ENCODE measurements around the gene PSME3IP1.

Gene PSME3IP1

DNA sequence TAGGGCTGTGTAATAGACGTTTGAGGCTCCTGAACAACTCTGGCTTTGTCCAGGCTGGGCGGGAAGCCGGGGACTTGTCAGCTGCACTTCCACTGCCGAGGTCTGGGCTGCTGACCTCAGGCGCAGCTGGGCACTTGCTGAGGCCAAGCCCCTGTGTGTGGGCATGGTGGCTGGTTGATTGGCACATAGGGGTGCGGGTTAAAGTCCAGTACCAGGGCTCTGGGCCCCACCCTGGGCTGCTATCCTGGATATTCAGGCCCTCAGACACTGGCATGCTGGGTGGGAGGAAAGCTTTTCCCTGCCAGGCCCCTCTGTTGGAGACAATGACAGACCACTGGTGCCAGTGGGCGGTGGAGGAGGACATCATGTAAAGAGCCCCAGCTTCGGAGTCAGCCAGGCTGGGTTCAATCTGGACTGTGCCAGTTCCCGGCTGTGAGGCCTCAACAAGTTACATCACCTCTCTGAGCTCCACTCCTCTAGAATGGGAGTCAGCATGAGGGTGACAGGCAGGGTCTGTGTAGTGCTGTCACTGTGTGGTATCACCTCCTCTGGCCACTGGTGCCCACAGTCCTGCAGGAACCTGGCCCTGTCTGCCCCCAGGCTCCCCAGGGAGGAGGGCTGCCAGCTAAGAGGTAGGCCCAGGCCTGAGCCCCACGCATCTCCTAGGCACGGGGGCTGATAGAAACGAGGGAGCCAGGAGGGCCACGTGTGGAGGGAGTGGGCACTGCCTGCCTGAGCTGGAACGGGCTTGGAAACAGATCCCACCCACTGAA lies 42.5 kb downstream of the PSME3IP1 start:
- DNase-seq: no peak

DNA sequence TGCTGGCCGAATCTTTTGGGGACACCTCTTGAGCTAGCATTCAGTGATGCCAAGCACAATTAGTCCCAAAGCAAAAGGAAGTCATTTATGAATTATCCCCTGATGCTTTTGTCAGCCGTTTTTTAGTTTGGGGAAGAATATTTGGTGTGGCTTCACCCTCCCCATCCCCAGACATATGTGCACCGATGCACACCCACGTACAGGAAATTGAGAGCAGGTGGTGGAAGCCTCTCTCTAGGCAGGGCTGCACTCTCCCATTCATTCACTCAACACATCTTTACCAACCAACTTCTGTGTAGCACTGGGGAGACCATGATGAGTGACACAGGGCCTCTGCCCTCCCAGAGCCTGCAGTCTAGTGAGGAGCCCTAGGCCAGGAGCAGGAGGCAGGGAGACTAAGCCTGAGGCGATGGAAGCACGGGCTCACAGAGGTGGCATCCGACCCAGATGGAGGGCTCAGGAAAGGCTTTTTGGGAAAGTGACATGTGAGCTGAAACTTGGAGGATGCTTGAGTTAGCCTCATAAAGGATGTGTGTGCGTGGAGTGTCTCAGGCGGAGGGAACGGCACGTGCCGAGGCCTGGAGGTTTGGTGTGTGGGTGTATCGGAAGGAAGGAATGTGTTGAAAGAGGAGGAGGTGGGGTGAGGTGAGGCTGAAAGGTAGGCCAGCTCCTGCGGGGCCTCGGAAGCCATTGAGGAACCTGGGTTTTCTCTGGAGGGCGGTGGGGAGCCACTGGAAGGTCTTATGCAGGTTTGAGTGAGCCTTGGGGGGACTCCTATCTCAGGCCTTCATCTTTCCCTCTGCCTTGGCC lies 43.8 kb downstream of the PSME3IP1 start:
- DNase-seq: no peak

DNA sequence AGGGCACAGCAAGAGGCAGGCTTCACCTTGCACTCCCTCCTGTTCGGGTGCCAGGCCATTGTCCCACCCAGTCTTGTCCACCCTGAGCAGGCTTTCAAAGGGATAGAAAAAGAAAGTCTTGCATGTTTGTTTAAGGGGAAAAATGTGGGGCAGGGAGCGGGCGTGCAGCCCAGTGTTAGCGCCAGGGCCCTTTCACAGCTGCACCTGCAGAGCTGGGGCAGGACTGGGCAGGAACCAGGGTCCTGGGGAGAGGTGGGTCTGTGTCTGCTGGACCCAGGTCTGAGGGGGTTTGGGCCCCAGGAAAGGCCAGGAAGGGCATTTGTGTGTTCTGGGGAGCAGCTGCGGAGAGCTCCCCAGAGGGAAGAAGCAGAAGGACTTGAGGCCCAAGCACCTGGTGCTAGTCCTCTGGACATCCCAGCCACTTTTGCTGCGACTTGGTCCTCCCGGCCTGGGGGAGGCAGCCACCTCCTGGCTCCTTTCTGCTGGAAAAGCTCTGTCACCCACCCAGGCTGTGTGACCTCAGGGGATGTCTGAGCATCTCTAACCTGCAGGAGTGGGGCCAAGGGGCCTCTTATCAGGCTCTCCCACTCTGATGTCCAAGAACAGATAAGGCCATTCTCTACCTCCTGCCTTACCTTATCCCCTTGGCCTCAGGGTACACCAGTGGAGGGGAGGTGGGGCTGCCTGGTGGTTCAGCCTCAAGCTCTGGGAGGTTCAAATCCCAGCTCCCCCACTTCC lies 44.7 kb downstream of the PSME3IP1 start:
- DNase-seq: no peak

DNA sequence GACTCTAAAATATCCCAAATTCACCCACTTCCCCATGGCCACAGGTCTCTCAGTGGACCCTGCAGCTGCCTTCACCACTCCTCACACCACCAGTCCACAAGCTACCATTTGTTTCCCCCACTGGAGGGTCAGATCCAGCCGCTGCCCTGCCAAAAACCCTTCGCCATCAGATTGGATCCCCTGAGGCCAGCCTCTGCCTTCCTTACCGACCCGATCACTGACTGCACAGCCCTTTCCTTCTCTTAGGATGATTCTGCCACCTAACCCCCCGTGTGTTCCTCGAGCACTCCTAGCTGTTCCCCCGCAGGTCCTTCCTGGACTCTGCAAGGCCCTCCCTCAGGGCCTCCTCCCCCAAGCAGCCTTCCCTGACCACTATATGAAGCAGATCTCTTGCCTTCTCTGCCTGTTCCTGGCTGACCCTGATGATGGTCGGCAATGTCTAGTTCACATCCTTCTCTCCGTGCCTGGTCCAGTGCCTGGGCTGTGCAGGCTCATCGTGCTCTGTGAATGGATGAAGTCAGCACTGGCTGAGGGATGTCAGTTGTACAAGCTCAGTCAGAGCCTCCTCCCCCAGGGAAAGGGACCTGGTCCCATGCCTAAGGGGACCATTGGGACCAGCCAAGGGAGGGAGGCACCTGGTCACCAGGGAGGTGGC lies 47.4 kb downstream of the PSME3IP1 start:
- DNase-seq: no peak

DNA sequence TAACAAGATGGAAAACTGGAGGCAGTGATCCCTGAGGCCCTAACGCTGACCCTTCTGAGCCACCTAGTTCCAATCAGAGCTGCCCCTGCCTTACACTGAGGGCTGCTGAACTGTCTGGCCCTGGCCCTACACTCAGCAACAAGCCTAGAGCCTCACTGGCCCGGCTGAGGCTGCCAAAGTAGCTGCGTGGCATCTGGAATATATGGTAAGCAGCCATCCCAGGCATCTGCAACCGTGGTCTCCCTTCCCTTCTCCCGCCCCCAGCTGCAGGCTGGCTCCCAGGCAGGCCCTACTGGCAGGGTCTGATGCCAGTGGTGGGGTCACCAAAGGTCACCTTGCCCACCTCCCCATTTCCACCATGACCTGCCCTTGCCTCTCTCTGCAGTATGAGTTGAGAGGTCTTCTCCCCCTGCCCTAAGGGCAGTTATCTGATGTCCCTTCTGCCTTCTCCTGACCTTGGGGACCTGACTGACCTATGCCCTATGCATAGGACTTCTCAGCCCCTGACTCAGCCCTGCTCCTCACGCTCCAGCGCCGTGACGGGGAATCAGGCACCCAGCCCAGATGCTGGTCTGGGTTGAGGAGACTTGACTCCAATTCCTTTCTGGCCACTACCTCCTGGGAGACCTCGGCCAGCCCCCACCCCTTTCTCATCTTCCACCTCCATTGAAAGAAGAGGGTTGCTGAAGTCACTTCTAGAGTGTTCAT lies 48.1 kb downstream of the PSME3IP1 start:
- no peak for DNase-seq

DNA sequence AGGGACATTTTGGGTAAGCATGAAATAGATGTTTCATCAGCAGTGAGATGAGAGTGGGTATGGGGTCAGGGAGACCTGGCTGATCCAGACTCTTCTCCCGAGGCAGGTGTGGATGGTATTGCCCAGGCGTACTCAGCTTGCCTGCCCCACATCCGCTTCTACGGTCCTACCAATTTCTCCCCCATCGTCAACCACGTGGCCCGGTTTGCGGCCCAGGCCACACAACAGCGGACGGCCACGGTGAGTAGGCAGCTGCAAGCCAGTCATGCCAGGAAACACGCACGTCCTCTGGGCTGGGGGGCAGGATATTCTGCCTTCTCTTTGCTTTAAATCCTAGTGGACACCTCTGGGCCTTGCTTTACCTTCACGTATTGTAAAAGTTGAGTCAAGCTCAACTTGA lies 48.8 kb downstream of the PSME3IP1 start:
- no peak for DNase-seq

DNA sequence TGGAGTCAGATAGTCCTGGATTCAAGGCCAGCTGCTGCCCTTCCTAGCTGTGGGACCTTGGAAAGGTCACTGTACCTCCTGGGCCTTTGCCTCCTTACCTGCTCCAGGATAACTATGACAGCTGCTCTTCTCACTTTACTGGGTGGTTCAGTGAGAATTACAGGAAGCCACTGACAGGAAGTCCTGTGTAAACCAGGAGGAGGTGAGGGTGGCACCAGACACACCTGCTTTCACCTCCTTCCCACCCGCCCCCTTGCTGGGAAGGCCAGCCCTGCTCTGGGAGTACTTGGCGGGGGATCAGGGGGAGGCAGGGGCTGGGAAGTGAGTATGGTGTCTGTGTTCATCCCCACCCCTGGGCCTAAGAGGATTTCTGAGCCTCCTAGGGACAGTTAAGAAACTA lies 50.9 kb downstream of the PSME3IP1 start:
- peak; percentile 13 for DNase-seq

DNA sequence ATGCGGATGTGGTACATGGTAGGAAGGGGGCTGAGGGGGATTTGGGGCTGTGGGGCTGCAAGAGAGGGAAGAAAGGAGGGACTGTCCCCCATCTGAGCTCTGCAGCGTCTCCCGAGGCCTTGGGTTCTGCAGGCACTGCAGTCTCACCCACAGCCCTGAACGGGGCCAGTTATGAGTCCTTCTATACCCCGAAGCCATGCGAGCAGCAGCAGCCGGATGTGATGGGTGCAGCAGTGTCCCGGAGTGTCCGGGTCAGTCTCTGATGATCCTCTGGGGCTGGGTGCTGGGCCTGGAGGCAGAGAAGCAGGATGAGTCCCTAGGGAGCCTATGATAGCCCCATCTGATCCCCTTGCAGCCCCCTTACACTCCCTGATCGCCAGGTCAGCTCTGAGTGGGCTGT lies 52.0 kb downstream of the PSME3IP1 start:
- DNase-seq: no peak

DNA sequence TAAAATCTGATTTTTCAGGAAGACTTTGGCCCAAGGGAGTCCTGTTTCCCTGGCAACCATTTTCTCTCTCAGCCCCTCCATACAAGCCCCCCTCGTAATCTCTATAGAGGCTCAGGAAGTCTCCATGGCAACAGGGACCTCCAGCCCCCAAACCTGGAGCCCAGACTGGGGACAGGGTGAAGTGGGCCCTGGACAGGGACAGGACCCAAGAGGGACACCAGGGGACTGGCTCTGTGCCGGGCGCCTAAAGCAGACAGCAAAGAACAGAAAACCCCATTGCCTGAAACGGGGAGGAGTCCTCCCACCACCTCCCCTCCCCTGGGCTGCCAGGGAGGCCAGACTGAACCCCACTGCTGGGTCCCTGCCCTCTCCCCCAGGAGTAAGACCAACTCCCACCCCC lies 52.8 kb downstream of the PSME3IP1 start:
- no peak for DNase-seq

DNA sequence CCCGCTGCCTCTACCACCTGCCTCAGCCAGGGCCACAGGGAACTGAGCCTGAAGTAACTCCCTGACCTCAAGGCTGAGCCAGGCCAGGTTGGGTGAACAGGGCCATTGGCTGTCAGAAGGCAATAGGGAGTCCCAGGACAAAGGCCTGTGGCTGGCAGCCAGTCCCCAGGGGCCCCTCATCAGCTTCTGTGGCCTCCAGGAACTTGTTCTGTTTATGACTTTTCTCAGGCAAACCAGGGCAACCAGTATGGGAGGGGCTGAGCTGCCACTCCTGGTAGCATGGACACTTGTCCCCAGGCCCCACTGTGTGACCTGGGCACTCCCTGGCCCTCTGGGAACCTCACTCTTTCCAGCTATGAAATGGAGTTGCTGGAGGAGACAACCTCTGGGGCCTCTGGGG lies 53.4 kb downstream of the PSME3IP1 start:
- DNase-seq: no peak

DNA sequence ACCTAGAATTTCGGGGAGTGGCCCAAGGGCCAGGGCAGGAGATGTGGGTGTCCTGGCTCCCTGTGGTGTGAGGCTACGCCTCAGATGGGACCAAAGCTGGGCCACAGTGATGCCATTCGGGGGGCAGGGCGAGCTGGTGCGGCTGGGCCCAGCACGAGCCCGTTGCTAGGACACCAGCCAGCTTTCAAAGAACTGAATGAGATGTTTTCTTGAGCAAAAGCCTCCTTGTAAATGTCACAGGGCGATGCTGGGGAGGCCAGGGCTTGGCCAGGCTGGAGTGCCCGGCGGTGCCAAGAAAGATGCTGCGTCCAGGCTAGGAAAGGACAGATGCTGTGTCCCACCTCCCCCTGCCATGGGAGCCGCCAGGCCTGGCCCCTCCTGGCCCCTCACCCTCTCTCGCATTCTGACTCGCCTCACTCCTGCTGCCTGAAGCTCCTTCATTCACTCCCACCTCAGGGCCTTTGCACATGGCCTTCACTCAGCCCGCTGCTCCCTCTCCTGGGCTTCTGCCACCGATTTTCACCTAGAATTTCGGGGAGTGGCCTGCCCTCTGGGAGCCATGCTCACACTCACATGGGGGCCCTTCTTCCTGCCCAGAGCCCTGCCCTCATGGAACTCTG lies 54.4 kb downstream of the PSME3IP1 start:
- no peak for DNase-seq

DNA sequence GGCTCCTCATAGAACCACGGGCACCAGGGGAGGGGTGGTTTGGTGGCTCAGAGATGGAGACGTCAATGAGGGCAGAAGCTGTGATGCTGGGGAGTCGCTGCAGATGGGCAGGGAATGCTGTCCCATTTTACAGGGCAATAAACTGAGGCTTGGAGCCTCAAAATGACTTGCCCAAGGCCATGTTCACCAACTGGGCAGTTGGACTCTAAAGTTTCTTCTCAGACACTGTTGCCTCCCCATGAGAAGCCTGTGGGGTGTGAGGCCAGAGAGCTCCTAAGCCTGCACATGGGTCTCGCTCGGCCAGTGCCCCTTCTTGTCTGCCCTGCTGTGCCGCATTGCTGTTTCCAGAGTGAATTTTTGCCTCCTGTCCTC lies 54.9 kb downstream of the PSME3IP1 start:
- no peak for DNase-seq

DNA sequence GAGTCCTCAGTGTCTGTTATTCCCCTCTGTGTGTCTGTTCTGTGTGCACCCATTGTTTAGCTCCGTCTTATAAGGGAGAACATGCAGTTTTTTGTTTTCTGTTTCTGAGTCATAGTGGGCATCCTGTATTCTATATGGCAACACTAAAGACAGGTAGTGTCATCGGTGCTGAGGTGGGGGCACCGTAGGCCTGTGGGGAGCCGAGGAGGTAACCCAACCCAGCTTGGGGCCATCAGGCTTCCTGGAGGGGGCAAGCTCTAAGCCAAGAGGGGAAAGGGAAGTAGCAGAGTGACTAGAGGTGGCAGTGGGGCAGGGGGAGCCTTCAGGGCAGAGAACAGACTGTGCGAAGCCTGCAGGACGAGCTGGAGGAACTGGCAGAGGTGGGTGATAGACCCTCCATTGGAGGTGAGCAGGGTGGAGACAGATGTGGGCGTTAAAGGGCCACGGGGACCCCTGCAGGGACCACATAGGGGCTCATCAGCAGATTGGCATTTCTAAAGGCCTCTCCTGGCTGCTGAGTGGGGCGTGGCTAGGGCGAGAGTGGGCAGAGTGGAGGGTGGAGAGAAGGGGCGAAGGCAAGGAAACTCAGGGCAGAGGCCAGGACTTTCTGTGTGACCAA lies 57.0 kb downstream of the PSME3IP1 start:
- no peak for DNase-seq

DNA sequence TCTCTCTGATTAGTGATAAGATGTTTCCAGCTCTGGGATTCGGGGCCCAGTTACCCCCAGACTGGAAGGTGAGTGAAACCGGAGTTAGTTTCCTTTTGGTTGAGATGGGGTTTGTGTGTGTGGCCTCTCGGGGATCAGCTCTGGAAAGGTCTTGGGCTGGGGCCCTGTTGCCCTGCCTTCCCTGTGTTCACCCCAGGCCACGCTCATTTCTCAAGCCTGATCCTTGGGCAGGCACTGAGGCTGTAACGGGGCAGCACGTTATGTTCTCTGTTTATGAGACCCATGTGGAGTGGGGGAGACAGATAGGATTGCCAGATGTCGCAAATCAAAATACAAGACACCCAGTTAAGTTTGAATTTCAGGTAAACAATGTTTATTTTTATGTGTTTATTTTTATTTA lies 58.0 kb downstream of the PSME3IP1 start:
- no peak for DNase-seq

DNA sequence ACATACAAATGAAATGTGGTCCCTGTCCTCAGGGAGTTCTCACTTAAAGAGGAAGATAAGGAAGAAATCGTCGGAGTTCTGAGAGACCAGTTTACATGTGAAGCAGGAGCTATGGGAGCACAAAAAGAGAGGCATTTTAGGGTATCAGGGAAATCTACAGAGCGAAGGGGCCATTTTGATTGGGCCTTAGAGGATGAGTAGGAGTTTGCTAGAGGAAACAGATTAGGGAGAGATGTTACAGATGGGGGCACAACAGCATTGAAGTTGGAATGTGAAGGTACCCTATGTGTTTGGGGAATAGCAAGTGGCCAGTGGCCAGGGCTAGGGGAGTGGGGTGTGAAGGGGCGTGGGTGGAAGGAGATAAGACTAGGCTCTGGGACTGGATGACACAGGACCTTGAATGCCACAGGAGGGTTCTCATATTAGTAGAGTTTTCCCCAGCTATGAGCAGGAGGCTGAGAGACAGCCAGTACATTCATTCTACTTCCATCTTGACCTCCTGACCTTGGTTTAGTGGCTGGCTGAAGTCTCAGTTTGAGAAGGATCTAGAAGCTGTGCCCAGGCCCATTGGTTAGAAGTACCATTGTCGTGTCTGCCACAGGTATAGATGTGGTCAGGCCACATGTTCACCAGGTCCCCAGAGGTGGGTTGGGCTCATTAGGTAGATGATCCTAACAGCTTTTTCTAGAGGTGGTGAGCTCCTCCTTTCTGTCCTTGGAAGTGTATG lies 58.6 kb downstream of the PSME3IP1 start:
- DNase-seq: no peak

DNA sequence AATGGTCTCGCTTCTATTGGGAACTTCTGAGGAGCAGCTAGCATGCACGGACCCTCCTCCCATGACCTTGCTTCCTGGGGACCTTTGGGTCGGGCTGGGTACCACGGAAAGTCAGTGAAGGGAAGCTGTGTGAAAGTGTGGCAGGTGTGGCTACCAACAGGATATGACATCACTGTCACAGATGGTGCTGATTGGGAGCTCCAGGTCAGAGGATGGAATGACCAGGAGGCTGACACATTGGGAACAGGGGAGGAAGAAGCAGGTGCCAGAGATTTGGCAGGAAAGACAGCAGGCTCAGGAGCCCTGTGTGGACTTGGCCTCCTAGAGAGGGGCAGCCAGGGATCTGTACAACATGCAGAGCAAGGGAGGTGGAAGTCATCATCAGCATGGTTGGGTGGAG lies 59.4 kb downstream of the PSME3IP1 start:
- no peak for DNase-seq

DNA sequence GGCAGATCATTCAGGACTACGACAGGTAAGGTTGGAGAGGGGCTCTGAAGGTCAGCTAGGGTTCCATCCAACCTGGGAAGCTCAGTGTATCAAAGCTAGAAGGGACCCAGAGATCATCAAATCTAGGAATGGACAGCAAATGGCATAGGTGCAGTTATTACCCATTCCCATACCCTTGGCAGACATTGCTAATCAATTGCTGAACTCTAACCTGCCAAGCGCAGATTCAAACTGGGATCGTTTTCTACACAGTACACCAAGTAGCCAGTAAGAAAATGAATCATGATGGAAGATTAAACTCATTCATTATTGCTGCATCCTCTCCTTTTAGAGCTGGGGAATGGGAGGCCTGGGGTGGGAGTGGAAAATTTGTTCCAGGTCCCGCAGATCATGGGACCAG lies 59.9 kb downstream of the PSME3IP1 start:
- no peak for DNase-seq

DNA sequence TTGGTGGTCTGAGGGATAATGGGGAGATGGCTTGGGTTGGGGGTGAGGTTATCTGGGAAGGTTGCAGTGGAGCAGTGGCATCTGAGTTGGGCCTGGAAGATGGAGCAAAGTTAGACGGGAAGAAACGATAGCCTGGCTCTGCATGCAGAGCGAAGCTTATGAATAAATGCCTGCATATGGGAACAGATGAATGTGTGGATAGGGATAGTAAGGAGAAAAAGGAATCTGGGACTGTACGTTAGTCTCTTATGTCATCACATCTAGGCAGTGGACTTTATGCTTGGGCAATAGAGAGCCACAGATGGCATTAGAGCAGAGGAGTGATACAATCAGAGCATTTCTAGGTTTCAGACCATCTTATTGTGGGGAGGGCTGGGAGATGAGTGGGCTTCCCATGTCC lies 60.5 kb downstream of the PSME3IP1 start:
- no peak for DNase-seq

DNA sequence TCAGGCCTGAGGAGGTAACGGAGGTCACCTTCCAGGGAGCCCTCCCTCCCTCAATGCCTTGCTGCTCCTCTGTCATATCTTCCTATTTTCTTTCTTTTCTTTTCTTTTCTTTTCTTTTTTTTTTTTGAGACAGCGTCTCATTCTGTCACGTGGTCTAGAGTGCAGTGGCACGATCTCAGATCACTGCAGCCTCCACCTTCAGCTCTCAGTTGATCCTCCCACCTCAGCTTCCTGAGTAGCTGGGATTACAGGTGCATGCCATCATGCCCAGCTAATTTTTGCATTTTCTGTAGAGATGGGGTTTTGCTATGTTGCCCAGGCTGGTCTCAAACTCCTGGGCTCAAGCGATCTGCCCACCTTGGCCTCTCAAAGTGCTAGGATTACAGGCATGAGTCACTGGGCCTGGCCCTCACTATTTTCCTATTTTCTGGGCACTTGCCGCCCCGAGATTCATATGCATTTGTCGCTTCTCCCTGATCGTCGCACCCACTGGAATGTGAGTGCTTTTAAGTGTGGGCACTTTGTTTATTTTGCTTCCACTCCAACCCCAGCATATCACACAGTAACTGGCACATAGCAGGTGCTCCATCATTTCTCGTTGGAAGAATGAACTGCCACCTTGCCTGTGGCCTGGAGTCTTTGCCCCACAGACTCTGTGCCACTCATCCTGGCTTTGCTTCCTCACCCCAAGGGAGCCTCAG lies 61.7 kb downstream of the PSME3IP1 start:
- no peak for DNase-seq

Data from NCI-H2171 treated with DMSO at 0.1 percent for 48 hours (cell line).